Measurements from ENCODE around the gene ASB18. TPM values are rescaled to one million over a fixed set of nuclear protein-coding genes. Genes with fewer than 3 reads are reported as not detected.

Gene ASB18
- total and polyA plus RNA-seq, 2 of the 8 experiments (the other 6 are each of a cell fraction or from before 2014, with no cell fraction given), result not detected

DNA sequence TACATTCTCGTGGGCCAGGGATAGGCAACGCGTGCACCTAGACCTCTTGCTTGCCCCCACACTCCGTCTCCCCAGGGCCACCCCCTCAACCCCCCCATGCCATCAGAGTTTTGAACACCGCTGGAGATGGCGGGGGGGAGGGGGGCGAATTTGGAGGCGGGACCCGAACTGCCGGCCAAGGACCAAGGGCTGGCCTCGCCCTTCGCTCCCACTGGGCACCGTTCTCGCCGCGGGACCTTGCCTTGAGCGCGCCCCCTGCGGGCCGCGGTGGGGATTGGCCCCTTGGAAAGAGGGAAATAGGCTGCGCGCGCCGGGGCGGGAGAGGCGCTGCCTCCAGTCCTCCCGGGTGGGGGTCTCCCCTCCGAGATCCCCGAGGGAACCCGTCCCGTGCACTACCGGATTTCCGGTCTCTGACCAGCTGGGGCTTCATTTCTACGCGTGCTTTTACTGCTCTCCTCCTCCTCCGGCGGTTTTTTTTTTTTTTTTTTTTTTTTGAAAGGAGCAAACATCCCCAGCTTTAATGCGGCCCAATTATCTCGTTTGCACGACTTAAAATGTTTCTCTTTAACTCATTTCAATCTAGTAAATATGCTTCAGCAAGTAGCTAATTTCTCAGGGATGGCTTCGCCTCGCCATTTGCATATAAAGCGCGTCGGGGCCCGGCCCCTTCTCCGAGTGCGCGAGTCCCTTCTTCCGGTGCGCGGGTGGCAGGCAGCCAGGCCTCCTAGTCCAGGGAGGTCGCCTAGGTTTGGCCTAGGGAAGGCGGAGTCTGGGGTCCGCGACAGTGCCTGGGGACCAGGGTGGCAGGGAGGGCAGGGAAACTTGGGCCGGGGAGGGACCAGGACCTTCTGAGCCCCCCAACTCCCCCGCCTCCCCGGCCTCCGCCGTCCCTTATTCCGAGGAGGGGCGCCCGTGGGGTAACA, 86.0 kb downstream of the ASB18 start (continued):
- TF ChIP-seq BCL11A (IDR thresholded peaks at IDR 0.05; ENCODE audit: low read depth in 2 of 2, low read length in 2 of 2) (no peak), CREB1 (IDR thresholded peaks at IDR 0.05) (no peak), CBX5 (IDR thresholded peaks at IDR 0.05; ENCODE audit: low read depth, low read length) (no peak), EGR1 (IDR thresholded peaks at IDR 0.05; ENCODE audit: borderline replicate concordance, low read depth, low read length) (no peak), TBP (IDR thresholded peaks at IDR 0.05; ENCODE audit: low read depth, low read length) (no peak), SP1 (IDR thresholded peaks at IDR 0.05; ENCODE audit: low read depth, low read length) (no peak), POLR2AphosphoS5 (IDR thresholded peaks at IDR 0.05; ENCODE audit: low read depth, low read length) (no peak), PHF8 (conservative IDR thresholded peaks at IDR 0.05; ENCODE audit: low read depth, low read length) (no peak; the same call in 1 of the 2 replicates), POU5F1 (IDR thresholded peaks at IDR 0.05; ENCODE audit: low read depth, low read length) (no peak), GTF2F1 (IDR thresholded peaks at IDR 0.05; ENCODE audit: borderline replicate concordance, low read depth, low read length) (no peak), NRF1 (IDR thresholded peaks at IDR 0.05; ENCODE audit: low read depth, low read length) (no peak), EP300 (IDR thresholded peaks at IDR 0.05; ENCODE audit: borderline replicate concordance in 1 of 2, low read depth in 2 of 2, low read length in 2 of 2) (no peak), SRF (IDR thresholded peaks at IDR 0.05; ENCODE audit: low read depth, low read length) (no peak), EZH2 (IDR thresholded peaks at IDR 0.05; ENCODE audit: low read depth, low read length, severe bottlenecking) (no peak), RAD21 (IDR thresholded peaks at IDR 0.05 in 1 of 2, conservative IDR thresholded peaks at IDR 0.05 in 1 of 2; ENCODE audit: low read depth in 2 of 2, low read length in 2 of 2) (peak; percentile 60 to 69), ASH2L (IDR thresholded peaks at IDR 0.05; ENCODE audit: low read length) (peak; percentile 42), YY1 (IDR thresholded peaks at IDR 0.05; ENCODE audit: low read depth, low read length) (no peak; the same call in 1 of the 2 replicates), CHD2 (IDR thresholded peaks at IDR 0.05; ENCODE audit: low read length) (no peak), MAFK (IDR thresholded peaks at IDR 0.05; ENCODE audit: low read depth, low read length) (no peak), RXRA (IDR thresholded peaks at IDR 0.05; ENCODE audit: insufficient read depth, low read depth, low read length) (no peak), SUZ12 (IDR thresholded peaks at IDR 0.05; ENCODE audit: low read length) (no peak), POLR2A (IDR thresholded peaks at IDR 0.05; ENCODE audit: control extremely low read depth in 1 of 2, low read depth in 2 of 2, low read length in 2 of 2) (no peak), NANOG (IDR thresholded peaks at IDR 0.05; ENCODE audit: insufficient read depth, low read depth, low read length, poor library complexity, severe bottlenecking) (no peak), HDAC6 (IDR thresholded peaks at IDR 0.05; ENCODE audit: low read depth, low read length) (no peak), KDM1A (IDR thresholded peaks at IDR 0.05; ENCODE audit: borderline replicate concordance, low read length) (no peak)

All from H1 (cell line).